Motor neuron (in vitro differentiated cells): ENCODE data around the gene CDC7. TPM values are rescaled to one million over a fixed set of nuclear protein-coding genes. Genes with fewer than 3 reads are reported as not detected.
A peak's percentile ranks its signal among the peaks of the same experiment; 100 is the strongest.
"Not testable (repeated sequence)": the region's sequence is repeated elsewhere in the genome, so short reads cannot be mapped to it uniquely, and the experiment has no call there.

Source experiments
- ATAC-seq, 8 experiments: fragments of 200-7000 bp; cut with Tn5 transposase; replicated peaks in 6 of 8; 2 replicates each; pipeline ENCODE4 v1.8.0; 2021; ENCODE audit warnings: mild to moderate bottlenecking in 8 of 8, moderate library complexity in 8 of 8
- H3K27ac ChIP-seq, 2 donors: fragments of 250-450 bp; sonication (Bioruptor Pico); 2 replicates each; pipeline ENCODE4 v1.9.0; 2021; ENCODE audit warnings: antibody characterized with exemption in 2 of 2, mild to moderate bottlenecking in 2 of 2, moderate library complexity in 1 of 2
- H3K4me1 ChIP-seq, 2 donors: fragments of 250-450 bp; sonication (Bioruptor Pico); replicated peaks in 1 of 2; 2 replicates each; pipeline ENCODE4 v1.6.1; 2021; ENCODE audit warnings: antibody characterized with exemption in 2 of 2, mild to moderate bottlenecking in 2 of 2, moderate library complexity in 1 of 2
- H3K4me3 ChIP-seq, 5 donors: fragments of 250-450 bp; sonication (Bioruptor Pico); 2 replicates each; pipeline ENCODE4 v1.9.0; 2021; ENCODE audit warnings: antibody characterized with exemption in 5 of 5, mild to moderate bottlenecking in 5 of 5, moderate library complexity in 4 of 5
- WGBS, 10 experiments: fragments of 450-650 bp; shearing (Covaris generic); methylation state at CpG; one replicate each; pipeline ENCODE4 v1.0.0; 2022; 5-methylcytosine and 5-hydroxymethylcytosine counted together
- in situ Hi-C, 9 experiments: fragments of 400-800 bp; cut with MboI; loops; one replicate each; pipeline ENCODE4 v1.15.0; 2021; ENCODE audit warnings: low sequenced_read_pairs in 9 of 9, low pct_unique_long_range_greater_than_20kb in 2 of 9; ENCODE audit not compliant: unreplicated experiment in 9 of 9
- total RNA-seq, 8 experiments: library from RNA; unstranded; fragments of 300-600 nt; gene quantifications; 2 replicates each; pipeline versions ENCODE4 v1.2.3 to v1.2.4, GENCODE V29; 2022

Gene CDC7
- total RNA-seq: 10 to 100 TPM in 6 of 8 experiments, 1 to 10 TPM in 2; 5.9 to 46.8 (median 22.0) TPM

DNA sequence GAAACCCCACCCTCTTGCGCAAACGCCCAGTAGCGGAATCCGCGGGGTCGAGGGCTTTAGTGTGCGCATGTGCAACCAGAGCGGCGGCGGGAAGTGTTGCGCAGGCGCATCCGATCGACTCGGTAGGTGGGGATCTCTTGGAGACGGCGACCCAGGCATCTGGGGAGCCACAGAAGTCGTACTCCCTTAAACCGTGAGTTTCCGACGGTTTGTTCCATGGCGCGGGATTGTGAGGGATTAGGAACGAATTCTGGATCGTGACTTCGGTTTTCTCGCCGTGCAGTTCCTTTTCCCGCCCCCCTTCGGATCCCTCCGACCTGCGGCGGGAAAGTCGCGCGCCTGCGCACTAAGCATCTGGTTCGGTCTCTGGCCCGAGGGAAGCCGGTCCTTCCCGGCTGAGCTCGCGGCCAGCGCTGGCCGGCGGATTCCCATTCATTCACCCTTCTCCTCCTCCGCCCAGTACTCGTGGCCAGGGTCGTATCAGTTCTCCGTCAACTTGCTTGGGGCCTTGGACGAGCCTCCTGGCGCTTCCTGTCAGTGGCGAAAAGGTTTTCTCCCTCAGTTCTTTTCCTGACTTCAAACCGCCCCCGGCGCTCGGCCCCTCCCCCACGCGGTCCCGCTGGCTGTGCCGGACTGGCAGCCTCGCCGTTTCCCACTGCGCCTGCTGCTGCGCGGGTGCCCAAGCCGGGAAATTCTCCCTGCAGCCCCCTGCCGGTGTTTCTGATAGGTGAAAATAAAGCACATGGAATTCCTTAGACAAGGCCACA is at the start of gene CDC7:
TSS of gene CDC7 (plus strand) at position 96 of the 767 bp plus-strand sequence. CDS start 866 bp downstream, outside the sequence.
- 0 to 12% (median 1%) methylated on average over 4 to 27 of the region's 68 CpGs; no CpG with 5 or more reads in 4 of the 10 experiments for WGBS, 10 experiments
- Histone ChIP-seq H3K4me1 (peaks cover 12 to 16% of the 10 kb centered on the region in 2 donors), H3K4me3 (peak within 1 kb of the TSS; percentile 62 to 82 (median 71)), H3K27ac (peak within 1 kb of the TSS; percentile 69 to 77)
- in situ Hi-C loops: loop anchor here in 6 of 9 experiments (25.0 kb wide), 3 partner anchors 386 to 436 kb away; partner anchors contain the start of genes BRDT (in 2 of the 6) and TGFBR3 (in 2 of the 6)
- ATAC-seq: peak; percentile 68 to 90 (median 87)

DNA sequence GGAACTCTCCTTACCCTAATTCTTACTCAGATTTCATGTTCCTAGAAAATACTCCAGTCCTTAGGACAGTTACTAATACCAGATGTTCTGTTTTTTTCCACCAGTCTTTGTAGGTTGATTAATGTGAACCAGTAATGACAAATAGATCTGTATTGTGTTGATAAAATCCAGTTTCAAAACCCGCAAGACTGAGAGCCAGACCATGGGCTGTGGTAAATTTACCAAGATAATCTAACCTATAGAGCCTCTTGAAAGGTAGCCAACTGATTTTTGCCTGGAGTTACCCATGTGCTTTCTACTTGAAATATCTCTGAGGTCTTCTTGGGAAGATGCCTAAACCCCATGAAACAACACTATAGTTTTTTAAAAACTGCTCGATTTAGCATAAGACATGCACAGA is 46.5 kb upstream of the CDC7 start:
- Histone ChIP-seq H3K4me1 (no peaks in the 10 kb centered on the region), H3K4me3 (no peak overlapping the region), H3K27ac (no peak overlapping the region)
- peak in 1 of 8 experiments; percentile 25 for ATAC-seq
- 21 to 100% (median 82%) methylated on average over 1 to 2 of the region's 2 CpGs; no CpG with 5 or more reads in 3 of the 10 experiments for WGBS, 10 experiments
- in situ Hi-C loops: no loop called here

DNA sequence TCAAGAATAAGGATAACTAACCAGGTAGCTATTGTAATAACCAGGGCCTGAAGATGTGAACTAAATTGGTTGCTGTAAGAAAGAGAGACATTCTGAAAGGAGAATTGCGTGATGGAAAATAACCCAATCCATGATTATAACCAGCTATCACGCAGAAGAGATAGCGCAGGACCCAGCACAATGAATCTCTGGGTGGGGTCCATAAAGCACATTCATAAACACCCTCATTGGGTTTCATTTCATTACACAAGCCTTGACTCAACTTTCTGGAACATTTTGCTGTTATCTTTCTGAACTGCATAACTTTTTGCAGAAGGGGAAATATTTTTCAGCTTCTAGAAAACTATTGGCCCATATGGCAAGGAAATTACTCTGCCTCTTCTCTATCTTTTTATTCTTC is 45.3 kb upstream of the CDC7 start:
- ATAC-seq: no peak
- in situ Hi-C loops: no loop called here
- Histone ChIP-seq H3K4me1 (no peaks in the 10 kb centered on the region), H3K27ac (no peak overlapping the region), H3K4me3 (no peak overlapping the region)
- WGBS, 10 experiments: 61 to 100% (median 88%) methylated on average over 2 to 3 of the region's 3 CpGs; no CpG with 5 or more reads in 3 of the 10 experiments

- in situ Hi-C loops: no loop called here
- H3K4me1 ChIP-seq: no peaks in the 10 kb centered on the region
- H3K4me3 ChIP-seq: no peak overlapping the region
- no peak overlapping the region for H3K27ac ChIP-seq
- ATAC-seq: peak in 1 of 8 experiments; percentile 19
- 0 to 100% (median 90%) methylated on average over 1 of the region's 1 CpG; no CpG with 5 or more reads in 2 of the 10 experiments for WGBS, 10 experiments
Measured at GRCh38 chr1:91455896-91456295, 44.8 kb upstream of the CDC7 start.

- H3K4me3 ChIP-seq, ATAC-seq, in situ Hi-C loops, H3K27ac ChIP-seq, H3K4me1 ChIP-seq: not testable (repeated sequence)
- 0 to 100% (median 69%) methylated on average over 1 to 2 of the region's 2 CpGs for WGBS, 10 experiments
Measured at GRCh38 chr1:91465350-91465749, 35.3 kb upstream of the CDC7 start.

DNA sequence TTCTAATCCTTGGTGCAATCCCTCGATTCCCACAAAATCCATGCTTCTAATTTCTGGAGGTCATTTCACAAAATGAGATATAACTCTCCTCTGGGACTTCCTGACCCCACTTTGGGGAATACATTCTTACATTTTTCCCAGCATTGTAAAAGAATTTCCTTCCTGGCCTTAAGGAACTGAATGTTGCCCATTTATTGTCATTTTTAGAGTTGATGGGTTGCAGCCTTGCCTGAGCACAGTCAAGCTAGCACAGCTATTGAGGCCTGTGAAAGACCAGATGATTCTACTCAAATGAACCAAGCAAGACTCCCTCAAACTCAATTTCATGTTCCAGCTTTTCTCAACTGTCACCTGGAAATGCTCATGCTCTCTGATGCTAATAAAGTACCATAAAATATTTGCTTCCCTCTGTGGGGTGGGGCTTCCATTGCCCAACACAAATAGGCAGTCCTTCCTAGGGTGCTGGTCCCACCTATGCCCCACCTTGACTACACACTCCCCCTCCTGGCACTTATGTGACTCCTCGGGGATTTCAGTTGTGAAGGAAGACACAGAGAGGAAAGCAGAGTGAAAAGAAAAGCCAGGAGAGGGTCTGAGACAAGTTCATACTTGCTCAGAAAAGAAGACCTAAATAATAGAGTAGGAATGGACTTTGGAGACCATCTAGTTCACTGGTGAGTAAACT is 24.0 kb upstream of the CDC7 start:
- in situ Hi-C loops: no loop called here
- 0 to 86% (median 71%) methylated on average over 1 to 2 of the region's 2 CpGs; no CpG with 5 or more reads in 2 of the 10 experiments for WGBS, 10 experiments
- Histone ChIP-seq H3K27ac (no peak overlapping the region), H3K4me3 (no peak overlapping the region), H3K4me1 (no peaks in the 10 kb centered on the region)
- peak in 2 of 8 experiments; percentile 13 to 28 for ATAC-seq

- in situ Hi-C loops: no loop called here
- no peak for ATAC-seq
- H3K4me1 ChIP-seq: no peaks in the 10 kb centered on the region
- no peak overlapping the region for H3K27ac ChIP-seq
- WGBS, 10 experiments: 0 to 100% (median 90%) methylated on average over 1 to 3 of the region's 3 CpGs; no CpG with 5 or more reads in 1 of the 10 experiments
- H3K4me3 ChIP-seq: no peak overlapping the region
Measured at GRCh38 chr1:91487469-91487868, 13.2 kb upstream of the CDC7 start.

GRCh38 chr1:91490501-91490900 is 10.2 kb upstream of the CDC7 start:
- 0 to 100% (median 92%) methylated on average over 1 of the region's 1 CpG; no CpG with 5 or more reads in 1 of the 10 experiments for WGBS, 10 experiments
- in situ Hi-C loops: no loop called here
- no peak for ATAC-seq

GRCh38 chr1:91498035-91498434 is 2.6 kb upstream of the CDC7 start:
- in situ Hi-C loops: no loop called here
- no peak overlapping the region for H3K4me3 ChIP-seq
- no peak for ATAC-seq
- peaks cover 12% of the 10 kb centered on the region in 2 donors for H3K4me1 ChIP-seq
- WGBS, 10 experiments: 46 to 100% (median 90%) methylated on average over 1 to 2 of the region's 2 CpGs; no CpG with 5 or more reads in 1 of the 10 experiments
- H3K27ac ChIP-seq: no peak overlapping the region

More at GRCh38 chr1:91490501-91490900, 10.2 kb upstream of the CDC7 start:
- H3K27ac ChIP-seq: no peak overlapping the region
- H3K4me1 ChIP-seq: no peaks in the 10 kb centered on the region
- H3K4me3 ChIP-seq: no peak overlapping the region

DNA sequence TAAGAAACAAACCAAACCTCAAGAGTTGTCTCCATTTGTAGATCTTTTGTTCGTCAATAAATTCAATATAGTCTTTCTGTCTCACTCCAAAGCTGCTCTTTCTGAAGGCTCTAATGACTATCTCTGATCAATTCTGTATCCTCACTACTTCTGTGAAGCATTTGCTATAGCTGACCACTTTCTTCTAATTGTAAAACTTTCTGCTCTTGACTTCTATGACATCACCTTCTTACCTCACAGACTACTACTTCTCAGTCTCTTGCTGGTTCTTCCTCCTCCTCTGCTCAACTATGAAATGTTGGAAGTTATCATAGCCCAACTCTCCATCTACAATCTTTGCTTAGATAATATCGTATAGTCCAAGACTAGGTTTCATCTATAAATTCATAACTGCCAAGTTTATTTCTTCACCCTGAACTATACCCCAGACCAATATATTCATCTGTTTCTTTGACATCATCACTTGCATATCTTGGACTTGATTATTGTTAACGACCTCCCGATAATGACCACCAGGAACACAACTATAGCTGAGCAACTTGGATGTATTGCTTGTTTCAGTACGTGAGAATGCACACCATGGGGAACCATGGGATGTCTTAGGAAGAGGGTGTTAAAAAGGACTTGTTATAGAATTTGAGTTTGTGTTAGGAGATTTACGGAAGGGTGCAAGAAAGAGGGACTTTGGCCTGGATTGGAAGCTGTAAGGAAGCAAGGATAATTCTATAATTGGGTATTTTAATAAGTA is 2.0 kb upstream of the CDC7 start:
- no peak for ATAC-seq
- Histone ChIP-seq H3K4me3 (no peak overlapping the region), H3K4me1 (peaks cover 12 to 16% of the 10 kb centered on the region in 2 donors), H3K27ac (no peak overlapping the region)
- 67 to 100% (median 96%) methylated on average over 2 to 6 of the region's 6 CpGs for WGBS, 10 experiments
- in situ Hi-C loops: no loop called here

DNA sequence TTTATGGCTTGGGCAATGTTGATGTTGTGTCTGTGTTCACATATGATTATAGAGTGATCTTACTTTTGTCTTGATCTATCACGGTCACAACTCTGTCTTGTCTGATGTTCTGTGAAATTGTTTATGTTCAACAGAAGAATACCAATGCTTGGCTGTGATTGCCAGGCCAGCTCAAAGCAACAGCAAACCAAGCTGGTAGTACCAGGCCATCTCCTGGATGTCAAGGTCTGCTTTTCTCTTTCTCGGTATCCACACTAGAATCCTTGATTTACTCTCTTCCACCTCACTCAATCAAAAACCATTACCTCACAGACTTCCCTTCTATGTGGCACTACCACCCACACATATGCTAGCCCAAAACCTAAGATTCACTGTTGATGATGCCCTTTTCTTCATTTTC is 1.3 kb upstream of the CDC7 start:
- ATAC-seq: no peak
- in situ Hi-C loops: no loop called here
- H3K4me3 ChIP-seq: no peak overlapping the region
- H3K27ac ChIP-seq: no peak overlapping the region
- H3K4me1 ChIP-seq: peaks cover 12 to 16% of the 10 kb centered on the region in 2 donors
- WGBS, 10 experiments: 92 to 100% (median 100%) methylated on average over 1 to 2 of the region's 2 CpGs; no CpG with 5 or more reads in 1 of the 10 experiments

DNA sequence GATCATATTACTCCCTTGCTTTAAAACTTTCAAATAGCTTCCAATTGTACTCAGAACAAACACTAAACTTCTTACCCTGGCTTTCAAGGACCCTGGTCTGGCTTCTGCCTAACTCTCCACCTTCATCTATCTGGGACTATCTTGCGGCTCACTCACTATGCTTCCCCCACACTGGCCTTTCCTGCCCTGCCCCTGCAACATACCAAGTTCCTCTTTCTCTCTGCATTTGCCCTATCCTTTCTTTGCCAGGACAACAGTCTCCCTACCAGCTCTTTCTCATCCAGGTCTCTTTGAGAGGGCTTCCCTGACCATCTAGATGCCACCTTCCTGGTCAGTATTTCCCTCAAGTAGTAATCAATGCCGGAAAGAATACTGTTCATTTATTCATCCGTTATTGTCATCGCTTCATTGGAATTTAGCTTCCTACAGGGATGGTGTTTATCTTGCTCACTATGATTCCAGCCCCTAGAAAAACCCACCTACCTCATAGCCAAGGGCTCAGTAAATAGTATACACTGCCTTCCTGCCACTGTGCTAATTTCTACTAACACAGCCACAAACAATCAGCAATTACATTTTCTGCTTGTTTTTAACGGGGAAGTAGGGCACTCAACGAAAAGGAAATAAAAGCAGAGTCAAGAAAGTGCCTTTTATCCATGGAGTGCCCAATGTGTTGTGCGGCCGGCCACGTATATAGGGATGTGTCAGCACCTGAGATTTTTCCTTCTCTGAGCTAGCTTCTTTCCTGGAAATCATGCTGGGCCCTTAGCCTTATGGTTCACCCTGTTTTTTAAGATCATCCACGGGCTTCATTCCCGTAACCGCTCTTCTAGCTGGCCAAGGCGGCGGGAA is 521 bp upstream of the CDC7 start:
- Histone ChIP-seq H3K4me1 (peaks cover 12 to 16% of the 10 kb centered on the region in 2 donors), H3K4me3 (peak overlapping the region; percentile 62 to 82 (median 71)), H3K27ac (peak overlapping the region; percentile 69 to 77)
- ATAC-seq: peak in 5 of 8 experiments; percentile 0 to 71 (median 2)
- in situ Hi-C loops: loop anchor here in 6 of 9 experiments (25.0 kb wide), 3 partner anchors 387 to 437 kb away; partner anchors contain the start of genes BRDT (in 2 of the 6) and TGFBR3 (in 2 of the 6)
- 10 to 100% (median 26%) methylated on average over 1 to 13 of the region's 14 CpGs; no CpG with 5 or more reads in 2 of the 10 experiments for WGBS, 10 experiments
